ENCODE data around the gene ZP1.

- TF ChIP-seq CTCF (IDR thresholded peaks at IDR 0.05) (no peak), POLR2A (IDR thresholded peaks at IDR 0.05) (no peak)
Observed at GRCh38 chr11:60905551-60906113, 38.3 kb downstream of the ZP1 start.

Data from testis (tissue), 2 donors.